Fibroblast of mammary gland (primary cell): Measurements from ENCODE around the gene ANKRD26.
A peak's percentile ranks its signal among the peaks of the same experiment; 100 is the strongest.

Source experiments
- DNase-seq: peaks from one replicate; pipeline ENCODE4 v3.0.0-alpha.2; 2010; ENCODE audit warnings: low read depth
- H3K4me3 ChIP-seq: 2 replicates; pipeline ENCODE4 v1.5.1; 2011; ENCODE audit warnings: low read depth, mild to moderate bottlenecking, low read length, moderate library complexity; ENCODE audit not compliant: control insufficient read depth
- CTCF ChIP-seq: conservative IDR thresholded peaks from 2 replicates; pipeline ENCODE4 v1.5.1; 2011; ENCODE audit warnings: low read depth, low read length, inconsistent platforms; ENCODE audit not compliant: control insufficient read depth, insufficient read depth

Gene ANKRD26

GRCh38 chr10:27108165-27108564, 7.9 kb upstream of the ANKRD26 start:
- DNase-seq: no peak
- no peak overlapping the region for H3K4me3 ChIP-seq
- TF ChIP-seq CTCF: no peak

GRCh38 chr10:27104919-27105318, 4.6 kb upstream of the ANKRD26 start:
- no peak for DNase-seq
- H3K4me3 ChIP-seq: no peak overlapping the region
- TF ChIP-seq CTCF: no peak

GRCh38 chr10:27100813-27101347, 586 bp upstream of the ANKRD26 start:
- peak; percentile 13 for DNase-seq
- no peak for TF ChIP-seq CTCF
- H3K4me3 ChIP-seq: peak overlapping the region; percentile 86

- DNase-seq: peak; percentile 0
- peak overlapping the region; percentile 86 for H3K4me3 ChIP-seq
- TF ChIP-seq CTCF: no peak
Measured at GRCh38 chr10:27099448-27099847, 846 bp downstream of the ANKRD26 start.

GRCh38 chr10:27088119-27089044, 11.9 kb downstream of the ANKRD26 start:
- TF ChIP-seq CTCF: no peak
- DNase-seq: no peak
- H3K4me3 ChIP-seq: no peak overlapping the region

GRCh38 chr10:27072436-27073114, 27.7 kb downstream of the ANKRD26 start:
- TF ChIP-seq CTCF: no peak
- H3K4me3 ChIP-seq: no peak overlapping the region
- DNase-seq: peak; percentile 4
